T-helper 2 cell treated with Interferon-gamma antibody and Interleukin-4, amounts not matched to agents 5 μg/mL and 100 μg/mL, for 36 hours (primary cell): ENCODE results near the gene ZNF688.

ENCODE experiments used
- DNase-seq: peaks from one replicate; pipeline ENCODE4 v3.0.0; 2021; ENCODE audit warnings: low spot score
- H3K27ac Mint-ChIP-seq: one replicate; pipeline ENCODE4 v1.8.0; 2021; ENCODE audit warnings: mild to moderate bottlenecking, mixed read lengths
- H3K27me3 Mint-ChIP-seq: one replicate; pipeline ENCODE4 v1.8.0; 2021; ENCODE audit warnings: low read depth, mixed read lengths
- H3K36me3 Mint-ChIP-seq: one replicate; pipeline ENCODE4 v1.8.0; 2021; ENCODE audit warnings: low read depth, mixed read lengths
- H3K4me1 Mint-ChIP-seq: one replicate; pipeline ENCODE4 v1.8.0; 2021; ENCODE audit warnings: low read depth, mixed read lengths
- H3K4me3 Mint-ChIP-seq: one replicate; pipeline ENCODE4 v1.8.0; 2022; ENCODE audit warnings: mild to moderate bottlenecking, moderate library complexity, mixed read lengths
- H3K9me3 Mint-ChIP-seq: one replicate; pipeline ENCODE4 v1.8.0; 2021; ENCODE audit warnings: mixed read lengths

The ZNF688 gene

GRCh38 chr16:30571445-30572322 is at the start of gene ZNF688:
ZNF688 (minus strand) TSS chr16:30571714; CDS start chr16:30571629, 85 bp downstream.
- peak within 1 kb of the TSS; percentile 94 for H3K27ac Mint-ChIP-seq
- peak within 1 kb of the TSS; percentile 97 for H3K4me3 Mint-ChIP-seq
- peaks cover 11% of the 10 kb centered on the region for H3K36me3 Mint-ChIP-seq
- H3K9me3 Mint-ChIP-seq, result no peaks in the 10 kb centered on the region
- peaks cover 41% of the 10 kb centered on the region for H3K4me1 Mint-ChIP-seq
- no peaks in the 10 kb centered on the region for H3K27me3 Mint-ChIP-seq
- DNase-seq, result peak; percentile 93

- Mint-ChIP-seq H3K9me3 (no peaks in the 10 kb centered on the region), H3K4me1 (peaks cover 8% of the 10 kb centered on the region), H3K27ac (no peak overlapping the region), H3K27me3 (peaks cover 38% of the 10 kb centered on the region), H3K36me3 (no peaks in the 10 kb centered on the region), H3K4me3 (no peak overlapping the region)
- DNase-seq, result no peak
Measured at GRCh38 chr16:30620169-30620568, 48.7 kb upstream of the ZNF688 start.

- Mint-ChIP-seq H3K4me3 (no peak overlapping the region), H3K4me1 (peaks cover 8% of the 10 kb centered on the region), H3K9me3 (no peaks in the 10 kb centered on the region), H3K27me3 (peaks cover 38% of the 10 kb centered on the region), H3K27ac (no peak overlapping the region), H3K36me3 (no peaks in the 10 kb centered on the region)
- DNase-seq, result no peak
Measured at GRCh38 chr16:30619638-30620037, 48.1 kb upstream of the ZNF688 start.

GRCh38 chr16:30619202-30619601 is 47.7 kb upstream of the ZNF688 start:
- DNase-seq, result no peak
- no peaks in the 10 kb centered on the region for H3K9me3 Mint-ChIP-seq
- peaks cover 38% of the 10 kb centered on the region for H3K27me3 Mint-ChIP-seq
- H3K36me3 Mint-ChIP-seq, result no peaks in the 10 kb centered on the region
- no peak overlapping the region for H3K4me3 Mint-ChIP-seq
- no peak overlapping the region for H3K27ac Mint-ChIP-seq
- peaks cover 8% of the 10 kb centered on the region for H3K4me1 Mint-ChIP-seq

- H3K4me3 Mint-ChIP-seq, result no peak overlapping the region
- peaks cover 10% of the 10 kb centered on the region for H3K27me3 Mint-ChIP-seq
- peak; percentile 74 for DNase-seq
- no peak overlapping the region for H3K27ac Mint-ChIP-seq
- no peaks in the 10 kb centered on the region for H3K9me3 Mint-ChIP-seq
- peaks cover 5% of the 10 kb centered on the region for H3K4me1 Mint-ChIP-seq
- no peaks in the 10 kb centered on the region for H3K36me3 Mint-ChIP-seq
Measured at GRCh38 chr16:30615358-30616091, 44.0 kb upstream of the ZNF688 start.

- DNase-seq, result peak; percentile 93
- Mint-ChIP-seq H3K27ac (peak within 1 kb of the TSS; percentile 96), H3K4me1 (peaks cover 13% of the 10 kb centered on the region), H3K4me3 (peak within 1 kb of the TSS; percentile 87), H3K27me3 (no peaks in the 10 kb centered on the region), H3K9me3 (no peaks in the 10 kb centered on the region), H3K36me3 (peaks cover 18% of the 10 kb centered on the region)
Measured at GRCh38 chr16:30609926-30610839, 38.7 kb upstream of the ZNF688 start, which contains the start of gene ZNF689. ZNF689 (minus strand) TSS chr16:30610389; CDS start chr16:30610041, 348 bp downstream.

GRCh38 chr16:30609002-30609925 is 37.8 kb upstream of the ZNF688 start:
- Mint-ChIP-seq H3K36me3 (peaks cover 24% of the 10 kb centered on the region), H3K4me1 (peaks cover 12% of the 10 kb centered on the region), H3K27me3 (no peaks in the 10 kb centered on the region), H3K4me3 (peak overlapping the region; percentile 87), H3K27ac (peak overlapping the region; percentile 96), H3K9me3 (no peaks in the 10 kb centered on the region)
- peak; percentile 36 for DNase-seq

- no peak for DNase-seq
- Mint-ChIP-seq H3K36me3 (peaks cover 34% of the 10 kb centered on the region), H3K4me1 (peaks cover 15% of the 10 kb centered on the region), H3K4me3 (no peak overlapping the region), H3K27ac (no peak overlapping the region), H3K9me3 (no peaks in the 10 kb centered on the region), H3K27me3 (no peaks in the 10 kb centered on the region)
Measured at GRCh38 chr16:30606004-30606403, 34.5 kb upstream of the ZNF688 start.

- Mint-ChIP-seq H3K36me3 (peaks cover 36% of the 10 kb centered on the region), H3K27ac (no peak overlapping the region), H3K9me3 (no peaks in the 10 kb centered on the region), H3K27me3 (no peaks in the 10 kb centered on the region), H3K4me3 (no peak overlapping the region), H3K4me1 (peaks cover 10% of the 10 kb centered on the region)
- no peak for DNase-seq
Measured at GRCh38 chr16:30605158-30605557, 33.6 kb upstream of the ZNF688 start.

GRCh38 chr16:30604316-30604947 is 32.9 kb upstream of the ZNF688 start:
- Mint-ChIP-seq H3K9me3 (no peaks in the 10 kb centered on the region), H3K27ac (no peak overlapping the region), H3K4me1 (peaks cover 10% of the 10 kb centered on the region), H3K36me3 (peaks cover 36% of the 10 kb centered on the region), H3K27me3 (no peaks in the 10 kb centered on the region), H3K4me3 (no peak overlapping the region)
- DNase-seq, result no peak

GRCh38 chr16:30603945-30604315 is 32.4 kb upstream of the ZNF688 start:
- Mint-ChIP-seq H3K27me3 (no peaks in the 10 kb centered on the region), H3K4me1 (peaks cover 7% of the 10 kb centered on the region), H3K4me3 (no peak overlapping the region), H3K36me3 (peaks cover 36% of the 10 kb centered on the region), H3K9me3 (no peaks in the 10 kb centered on the region), H3K27ac (no peak overlapping the region)
- DNase-seq, result no peak

GRCh38 chr16:30602616-30603277 is 31.2 kb upstream of the ZNF688 start:
- no peak overlapping the region for H3K4me3 Mint-ChIP-seq
- H3K27ac Mint-ChIP-seq, result no peak overlapping the region
- peaks cover 11% of the 10 kb centered on the region for H3K4me1 Mint-ChIP-seq
- no peaks in the 10 kb centered on the region for H3K27me3 Mint-ChIP-seq
- no peak for DNase-seq
- no peaks in the 10 kb centered on the region for H3K9me3 Mint-ChIP-seq
- peaks cover 31% of the 10 kb centered on the region for H3K36me3 Mint-ChIP-seq
